Measurements from ENCODE around the gene SFMBT2. TPM values are rescaled to one million over a fixed set of nuclear protein-coding genes. Genes with fewer than 3 reads are reported as not detected.

The SFMBT2 gene
- total and polyA plus RNA-seq, 2 of the 4 experiments (the other 2 are of a cell fraction): 0.70 to 1.3 TPM

DNA sequence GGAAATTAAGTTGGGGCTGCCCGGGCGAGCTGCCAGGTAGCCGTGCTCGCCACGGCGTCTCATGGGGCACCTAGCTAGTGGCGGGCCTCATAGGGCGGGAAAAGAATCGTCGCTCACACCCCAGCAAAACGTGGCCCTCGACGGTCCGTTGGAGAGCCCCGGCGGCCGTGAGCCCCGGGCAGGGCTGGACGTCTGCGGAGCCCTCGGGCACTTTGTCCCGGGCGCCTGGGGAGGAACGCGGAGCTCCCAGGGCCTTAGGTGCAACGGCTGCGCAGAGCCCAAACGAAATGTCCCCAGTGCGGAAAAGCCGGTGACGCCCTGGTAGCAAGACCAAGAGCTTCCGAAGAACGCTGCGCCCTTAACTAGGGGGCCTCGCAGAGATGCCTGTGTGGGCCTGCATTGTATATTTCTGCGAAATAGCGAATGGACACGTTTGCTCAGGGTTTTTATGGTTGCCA is 866 bp upstream of the SFMBT2 start:
- Histone ChIP-seq H2AK5ac (ENCODE audit: low read depth, low read length) (no peak overlapping the region), H3K14ac (replicated peaks; ENCODE audit: low read depth, low read length) (no peak overlapping the region), H2BK15ac (ENCODE audit: low read depth, low read length) (no peak overlapping the region), H2BK5ac (ENCODE audit: low read depth, low read length, poor library complexity, severe bottlenecking) (no peak overlapping the region), H3K9me1 (ENCODE audit: insufficient read depth, low read length) (no peaks in the 10 kb centered on the region), H3K4ac (ENCODE audit: low read depth, low read length) (no peak overlapping the region), H3K4me1 (ENCODE audit: control insufficient read depth, insufficient read depth, low read length) (no peaks in the 10 kb centered on the region), H3K4me2 (ENCODE audit: low read depth, low read length) (no peak overlapping the region; the same call in 1 of the 2 replicates), H3K56ac (ENCODE audit: extremely low read depth, insufficient read depth, low read length) (no peak overlapping the region), H4K8ac (ENCODE audit: low read depth in 2 of 2, low read length in 2 of 2) (no peak overlapping the region), H3K27ac (ENCODE audit: insufficient read depth, low read length) (no peak overlapping the region), H2AK9ac (replicated peaks; ENCODE audit: low read depth, low read length, poor library complexity) (no peak overlapping the region), H4K5ac (ENCODE audit: low read depth, low read length) (no peak overlapping the region), H2AFZ (replicated peaks; ENCODE audit: low read length, poor library complexity) (no peak overlapping the region), H3K9me3 (ENCODE audit: control insufficient read depth, insufficient read depth, low read length) (no peaks in the 10 kb centered on the region; the same call in 1 of the 2 replicates), H3K79me1 (ENCODE audit: low read depth in 1 of 2, low read length in 2 of 2) (no peaks in the 10 kb centered on the region), H4K20me1 (ENCODE audit: insufficient read depth, low read length) (no peaks in the 10 kb centered on the region), H2BK20ac (ENCODE audit: low read depth, low read length) (no peak overlapping the region), H2BK120ac (ENCODE audit: low read depth, low read length) (no peak overlapping the region), H3K27me3 (ENCODE audit: control insufficient read depth, insufficient read depth, low read length) (peaks cover 37% of the 10 kb centered on the region), H3K9ac (ENCODE audit: low read depth, low read length) (no peak overlapping the region), H3K18ac (ENCODE audit: low read depth, low read length) (no peak overlapping the region), H3K23ac (ENCODE audit: low read depth, low read length) (no peak overlapping the region), H4K91ac (ENCODE audit: insufficient read depth, low read depth, low read length) (no peak overlapping the region), H3K36me3 (ENCODE audit: control insufficient read depth, insufficient read depth, low read length) (no peaks in the 10 kb centered on the region), H3K4me3 (ENCODE audit: insufficient read depth, low read depth, low read length) (no peak overlapping the region)
- in situ Hi-C loops (cut with MboI; ENCODE audit: low sequenced_read_pairs) (loop anchor here (10.0 kb wide), 2 partner anchors 627 to 997 kb away; no protein-coding TSS in a partner anchor), intact Hi-C loops (cut with micrococcal nuclease) (loop anchor here (1.0 kb wide), 1 partner anchor 625 kb away; no protein-coding TSS in a partner anchor), dilution Hi-C loops (cut with HindIII; ENCODE audit: low sequenced_read_pairs, unreplicated experiment) (loop anchor here (25.0 kb wide), 1 partner anchor 724 kb away; no protein-coding TSS in a partner anchor)
- CTCF ChIA-PET: no interaction called here
- TF ChIP-seq, protein P1, sequence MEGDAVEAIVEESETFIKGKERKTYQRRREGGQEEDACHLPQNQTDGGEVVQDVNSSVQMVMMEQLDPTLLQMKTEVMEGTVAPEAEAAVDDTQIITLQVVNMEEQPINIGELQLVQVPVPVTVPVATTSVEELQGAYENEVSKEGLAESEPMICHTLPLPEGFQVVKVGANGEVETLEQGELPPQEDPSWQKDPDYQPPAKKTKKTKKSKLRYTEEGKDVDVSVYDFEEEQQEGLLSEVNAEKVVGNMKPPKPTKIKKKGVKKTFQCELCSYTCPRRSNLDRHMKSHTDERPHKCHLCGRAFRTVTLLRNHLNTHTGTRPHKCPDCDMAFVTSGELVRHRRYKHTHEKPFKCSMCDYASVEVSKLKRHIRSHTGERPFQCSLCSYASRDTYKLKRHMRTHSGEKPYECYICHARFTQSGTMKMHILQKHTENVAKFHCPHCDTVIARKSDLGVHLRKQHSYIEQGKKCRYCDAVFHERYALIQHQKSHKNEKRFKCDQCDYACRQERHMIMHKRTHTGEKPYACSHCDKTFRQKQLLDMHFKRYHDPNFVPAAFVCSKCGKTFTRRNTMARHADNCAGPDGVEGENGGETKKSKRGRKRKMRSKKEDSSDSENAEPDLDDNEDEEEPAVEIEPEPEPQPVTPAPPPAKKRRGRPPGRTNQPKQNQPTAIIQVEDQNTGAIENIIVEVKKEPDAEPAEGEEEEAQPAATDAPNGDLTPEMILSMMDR (conservative IDR thresholded peaks at IDR 0.05; ENCODE audit: low read depth, low read length): no peak
- DNase-seq (no peak), ATAC-seq (ENCODE audit: low read depth) (no peak)
- no TSS peak for BruUV-seq (replicated peaks)
- POLR2A ChIA-PET (ENCODE audit: unreplicated experiment): interaction anchor here (0.6 kb wide), 1 partner anchor 257 kb away, joined by 8 read pairs; no protein-coding TSS in a partner anchor
- 9% methylated on average over 20 of the region's 38 CpGs; no CpG with 5 or more reads in 1 of the 2 experiments for WGBS, 2 experiments (ENCODE audit: extremely low coverage in 2 of 2, insufficient read length in 1 of 2)

Data from IMR-90 (cell line).